NT2/D1 (cell line): ENCODE results near the gene TAS2R19.

ENCODE experiments used
- YY1 ChIP-seq: IDR thresholded peaks from 2 replicates; pipeline ENCODE4 v1.6.1; 2011; ENCODE audit not compliant: insufficient read length, insufficient read depth
- ZNF274 ChIP-seq: IDR thresholded peaks from 2 replicates; pipeline ENCODE4 v1.6.1; 2011; ENCODE audit warnings: mild to moderate bottlenecking, low read depth, low read length

- no peak for TF ChIP-seq ZNF274
- TF ChIP-seq YY1, result no peak
Observed at GRCh38 chr12:11040162-11040561, 17.7 kb upstream of the TAS2R19 start.
